Embryonic facial prominence (tissue), 1 donor: Measurements from ENCODE around the gene ALK.

Experiments used
- DNase-seq: peaks from one replicate; pipeline ENCODE4 v3.0.0-alpha.2; 2016; ENCODE audit errors: extremely low spot score

ALK gene

GRCh38 chr2:29322011-29322410, 599.4 kb downstream of the ALK start:
- no peak for DNase-seq

GRCh38 chr2:29317801-29318485, 603.4 kb downstream of the ALK start:
- DNase-seq: no peak

GRCh38 chr2:29317077-29317517, 604.3 kb downstream of the ALK start:
- DNase-seq: no peak

- DNase-seq: peak; percentile 18
Observed at GRCh38 chr2:29314816-29315571, 606.4 kb downstream of the ALK start.

GRCh38 chr2:29311458-29311857, 609.9 kb downstream of the ALK start:
- no peak for DNase-seq

- no peak for DNase-seq
Observed at GRCh38 chr2:29310650-29311348, 610.6 kb downstream of the ALK start.

GRCh38 chr2:29309090-29310029, 612.0 kb downstream of the ALK start:
- no peak for DNase-seq

- DNase-seq: no peak
Observed at GRCh38 chr2:29308366-29308765, 613.0 kb downstream of the ALK start.

- DNase-seq: no peak
Observed at GRCh38 chr2:29307519-29307918, 613.9 kb downstream of the ALK start.

GRCh38 chr2:29305762-29306161, 615.6 kb downstream of the ALK start:
- no peak for DNase-seq

- no peak for DNase-seq
Observed at GRCh38 chr2:29304399-29305060, 616.9 kb downstream of the ALK start.

GRCh38 chr2:29296585-29296984, 624.8 kb downstream of the ALK start:
- no peak for DNase-seq

- no peak for DNase-seq
Observed at GRCh38 chr2:29295845-29296244, 625.5 kb downstream of the ALK start.

- no peak for DNase-seq
Observed at GRCh38 chr2:29293830-29294438, 627.5 kb downstream of the ALK start.

GRCh38 chr2:29290293-29291047, 630.9 kb downstream of the ALK start:
- no peak for DNase-seq

GRCh38 chr2:29284671-29285070, 636.7 kb downstream of the ALK start:
- no peak for DNase-seq

- no peak for DNase-seq
Observed at GRCh38 chr2:29281916-29282247, 639.5 kb downstream of the ALK start.

GRCh38 chr2:29281086-29281915, 640.1 kb downstream of the ALK start:
- DNase-seq: no peak

- DNase-seq: no peak
Observed at GRCh38 chr2:29278966-29279365, 642.4 kb downstream of the ALK start.
